RWPE1 (cell line): ENCODE data around the gene MAP6D1.

Experiments
- CTCF ChIA-PET: fragments of 350-600 bp; sonication (Branson Sonifier 250); formaldehyde crosslinking; extraction: SDS; loops from one replicate; lab custom pipeline; 2021; lab: Yijun Ruan, JAX
- POLR2A ChIA-PET: fragments of 400-600 bp; formaldehyde crosslinking; extraction: SDS; loops from one replicate; lab custom pipeline; 2020; ENCODE audit warnings: antibody characterized with exemption; ENCODE audit not compliant: low non-redundant PET; lab: Yijun Ruan, JAX
- DNase-seq: peaks from one replicate; pipeline ENCODE4 v3.0.0; 2012; ENCODE audit warnings: low spot score
- H3K27ac ChIP-seq: fragments of 450-650 bp; 2 replicates; pipeline ENCODE4 v1.5.1; 2017
- CTCF ChIP-seq: fragments of 450-650 bp; conservative IDR thresholded peaks from 2 replicates; pipeline ENCODE4 v1.5.1; 2017; ENCODE audit warnings: low read depth, mild to moderate bottlenecking

The MAP6D1 gene

GRCh38 chr3:183827809-183828537 lies 2.6 kb upstream of the MAP6D1 start:
- POLR2A ChIA-PET = no interaction called here
- H3K27ac ChIP-seq = peak overlapping the region; percentile 68
- DNase-seq = no peak
- CTCF ChIA-PET = interaction anchor here (0.6 kb wide), 1 partner anchor 237 kb away, joined by 3 read pairs; no protein-coding TSS in a partner anchor
- no peak for TF ChIP-seq CTCF

DNA sequence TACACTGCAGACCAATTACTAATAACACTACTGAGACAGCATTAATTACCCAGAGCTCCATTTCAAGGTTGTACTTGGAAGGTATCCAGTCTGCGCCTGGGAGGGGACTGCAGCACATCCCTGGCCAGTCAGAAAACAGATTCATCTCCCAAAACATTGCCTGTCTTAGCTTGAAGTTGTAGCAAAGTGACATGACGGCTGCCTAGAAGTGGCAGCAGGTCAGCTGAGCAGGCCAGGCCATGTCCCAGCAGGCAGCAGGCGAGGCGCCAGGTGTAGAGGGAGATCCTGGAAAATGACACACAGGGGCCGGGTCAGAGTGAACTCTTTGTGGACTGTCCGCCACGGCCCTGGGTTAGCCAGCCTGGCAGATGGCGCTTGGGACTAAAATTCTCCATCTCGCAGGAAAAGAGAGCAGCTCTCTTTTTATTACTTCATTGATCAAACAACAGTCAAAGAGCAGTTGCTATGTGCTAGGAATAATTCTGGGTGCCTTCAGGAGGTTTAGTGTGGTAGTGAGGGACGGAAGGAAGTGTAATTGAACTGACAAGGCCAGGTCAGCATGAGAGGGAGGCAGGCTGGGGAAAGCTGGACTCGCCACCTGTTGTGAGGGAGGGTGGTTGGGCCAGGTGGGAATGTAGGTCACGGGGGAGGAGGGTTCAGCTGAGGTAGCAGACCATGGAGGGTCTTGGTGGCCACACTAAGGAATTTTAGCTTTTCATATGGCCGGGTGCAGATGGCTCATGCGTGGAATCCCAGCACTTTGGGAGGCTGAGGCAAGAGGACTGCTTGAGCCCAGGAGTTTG lies 1.3 kb upstream of the MAP6D1 start:
- TF ChIP-seq CTCF = no peak
- CTCF ChIA-PET = interaction anchor here (1.2 to 1.5 kb wide), 2 partner anchors 13 to 58 kb away, joined by 3 to 4 read pairs; partner anchors contain the start of gene PARL
- POLR2A ChIA-PET = no interaction called here
- no peak for DNase-seq
- peak overlapping the region; percentile 68 for H3K27ac ChIP-seq

GRCh38 chr3:183824761-183825455 lies 469 bp downstream of the MAP6D1 start:
- peak overlapping the region; percentile 68 for H3K27ac ChIP-seq
- peak; percentile 30 for DNase-seq
- TF ChIP-seq CTCF = no peak
- CTCF ChIA-PET = interaction anchor here (0.5 kb wide), 1 partner anchor 1211 kb away, joined by 3 read pairs; no protein-coding TSS in a partner anchor
- POLR2A ChIA-PET = no interaction called here

DNA sequence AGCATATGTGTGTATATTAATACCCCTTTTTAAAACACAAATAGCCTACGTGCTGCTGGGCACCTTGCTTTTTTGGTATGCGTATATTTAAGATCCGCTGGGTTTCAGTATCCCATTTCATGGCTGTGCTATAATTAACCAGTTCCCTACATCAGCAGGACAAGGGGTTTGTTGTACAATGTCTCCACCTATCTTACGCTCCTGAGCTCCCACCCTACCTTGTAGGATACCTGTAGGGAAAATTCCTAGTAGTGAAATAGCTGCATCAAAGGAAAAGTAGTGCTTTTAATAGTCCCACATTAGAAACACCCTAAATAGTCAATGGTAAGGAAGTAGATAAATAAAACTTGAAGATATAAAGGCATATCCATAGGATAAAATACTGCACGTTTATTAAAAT lies 1.4 kb downstream of the MAP6D1 start:
- ChIA-PET CTCF (interaction anchor here (0.6 kb wide), 1 partner anchor 72 kb away, joined by 3 read pairs; no protein-coding TSS in a partner anchor), POLR2A (no interaction called here)
- H3K27ac ChIP-seq = no peak overlapping the region
- peak; percentile 22 for DNase-seq
- no peak for TF ChIP-seq CTCF

DNA sequence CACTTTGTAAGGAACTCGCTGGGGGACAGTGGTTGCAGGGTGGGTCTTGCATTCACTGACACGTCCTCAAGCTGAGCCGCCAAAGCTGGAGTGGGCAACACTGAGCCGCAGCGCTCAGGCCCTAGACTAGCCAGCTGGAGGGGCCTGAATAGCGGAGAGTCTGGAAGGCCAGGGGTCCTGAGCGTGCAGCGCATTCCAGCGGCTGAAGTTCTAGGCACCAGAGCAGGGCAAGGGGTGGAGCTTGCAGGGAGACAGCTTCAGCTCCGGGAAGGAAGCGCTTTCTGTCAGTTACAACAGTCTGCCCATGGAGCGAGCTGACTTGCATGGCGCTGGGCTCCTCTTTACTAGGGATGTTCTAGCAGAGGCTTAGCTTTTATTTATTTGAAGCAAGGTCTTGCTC lies 2.7 kb downstream of the MAP6D1 start:
- CTCF ChIA-PET = interaction anchor here (0.6 to 0.8 kb wide), 3 partner anchors 8 to 448 kb away, joined by 3 to 6 read pairs (median 3); partner anchors contain the start of gene PARL
- TF ChIP-seq CTCF = no peak
- H3K27ac ChIP-seq = no peak overlapping the region
- POLR2A ChIA-PET = no interaction called here
- no peak for DNase-seq

GRCh38 chr3:183819831-183820230 lies 5.5 kb downstream of the MAP6D1 start:
- ChIA-PET CTCF (no interaction called here), POLR2A (no interaction called here)
- H3K27ac ChIP-seq = no peak overlapping the region
- no peak for TF ChIP-seq CTCF
- no peak for DNase-seq
